Measurements from ENCODE around the gene R3HCC1L.
A peak's percentile ranks its signal among the peaks of the same experiment; 100 is the strongest.
"Not testable (repeated sequence)": the region's sequence is repeated elsewhere in the genome, so short reads cannot be mapped to it uniquely, and the experiment has no call there.

R3HCC1L gene

GRCh38 chr10:98128802-98129201 is 5.7 kb upstream of the R3HCC1L start:
- no peak for FAIRE-seq
- DNase-seq (ENCODE audit: insufficient read length, low spot score): no peak

GRCh38 chr10:98131619-98132018 is 2.8 kb upstream of the R3HCC1L start:
- FAIRE-seq (no peak), DNase-seq (ENCODE audit: insufficient read length, low spot score) (no peak)

- not testable (repeated sequence) for DNase-seq (ENCODE audit: insufficient read length, low spot score)
- peak; percentile 97 for FAIRE-seq
Observed at GRCh38 chr10:98133075-98133752, 1.2 kb upstream of the R3HCC1L start.

GRCh38 chr10:98134117-98134430 is 383 bp upstream of the R3HCC1L start:
- FAIRE-seq (no peak), DNase-seq (ENCODE audit: insufficient read length, low spot score) (no peak)

- peak; percentile 75 for FAIRE-seq
- DNase-seq (ENCODE audit: insufficient read length, low spot score): no peak
Observed at GRCh38 chr10:98135222-98135899, 904 bp downstream of the R3HCC1L start.

GRCh38 chr10:98136775-98137174 is 2.3 kb downstream of the R3HCC1L start:
- DNase-seq (ENCODE audit: insufficient read length, low spot score); FAIRE-seq: not testable (repeated sequence)

- no peak for DNase-seq (ENCODE audit: insufficient read length, low spot score)
- no peak for FAIRE-seq
Observed at GRCh38 chr10:98138031-98138430, 3.6 kb downstream of the R3HCC1L start.

GRCh38 chr10:98139431-98139830 is 5.0 kb downstream of the R3HCC1L start:
- FAIRE-seq (no peak), DNase-seq (ENCODE audit: insufficient read length, low spot score) (no peak)

GRCh38 chr10:98141484-98142073 is 7.1 kb downstream of the R3HCC1L start:
- no peak for DNase-seq (ENCODE audit: insufficient read length, low spot score)
- no peak for FAIRE-seq

GRCh38 chr10:98144985-98145384 is 10.5 kb downstream of the R3HCC1L start:
- FAIRE-seq (no peak), DNase-seq (ENCODE audit: insufficient read length, low spot score) (no peak)

- FAIRE-seq: no peak
- DNase-seq (ENCODE audit: insufficient read length, low spot score): no peak
Observed at GRCh38 chr10:98149858-98150257, 15.4 kb downstream of the R3HCC1L start.

GRCh38 chr10:98150544-98150943 is 16.1 kb downstream of the R3HCC1L start:
- no peak for FAIRE-seq
- DNase-seq (ENCODE audit: insufficient read length, low spot score): no peak

GRCh38 chr10:98152778-98153177 is 18.3 kb downstream of the R3HCC1L start:
- DNase-seq (ENCODE audit: insufficient read length, low spot score); FAIRE-seq: not testable (repeated sequence)

- not testable (repeated sequence) for DNase-seq (ENCODE audit: insufficient read length, low spot score); FAIRE-seq
Observed at GRCh38 chr10:98153213-98153958, 18.9 kb downstream of the R3HCC1L start.

- no peak for DNase-seq (ENCODE audit: insufficient read length, low spot score)
- FAIRE-seq: no peak
Observed at GRCh38 chr10:98154076-98154475, 19.6 kb downstream of the R3HCC1L start.

- FAIRE-seq: no peak
- DNase-seq (ENCODE audit: insufficient read length, low spot score): no peak
Observed at GRCh38 chr10:98158576-98158975, 24.1 kb downstream of the R3HCC1L start.

GRCh38 chr10:98163941-98164340 is 29.5 kb downstream of the R3HCC1L start:
- FAIRE-seq (peak; percentile 47), DNase-seq (ENCODE audit: insufficient read length, low spot score) (no peak)

- DNase-seq (ENCODE audit: insufficient read length, low spot score): no peak
- FAIRE-seq: peak; percentile 89
Observed at GRCh38 chr10:98167191-98167590, 32.7 kb downstream of the R3HCC1L start.

- FAIRE-seq (peak; percentile 84), DNase-seq (ENCODE audit: insufficient read length, low spot score) (no peak)
Observed at GRCh38 chr10:98168147-98168546, 33.7 kb downstream of the R3HCC1L start.

- no peak for FAIRE-seq
- no peak for DNase-seq (ENCODE audit: insufficient read length, low spot score)
Observed at GRCh38 chr10:98168766-98169165, 34.3 kb downstream of the R3HCC1L start.

- DNase-seq (ENCODE audit: insufficient read length, low spot score) (no peak), FAIRE-seq (peak; percentile 73)
Observed at GRCh38 chr10:98169379-98169778, 34.9 kb downstream of the R3HCC1L start.
